Stimulated activated naive CD4-positive, alpha-beta T cell treated with Interleukin-2 at 50 U/mL for 16 hours (primary cell): ENCODE data around the gene CDC42BPB.

ENCODE experiments used
- DNase-seq: peaks from one replicate; lab custom pipeline; 2025; lab: John Stamatoyannopoulos, UW

The CDC42BPB gene

GRCh38 chr14:103094406-103095209 lies 37.3 kb upstream of the CDC42BPB start, which contains the start of gene EXOC3L4:
EXOC3L4 (plus strand) TSS chr14:103094725; CDS start chr14:103100220, 5,495 bp downstream.
- no peak for DNase-seq

GRCh38 chr14:103093856-103094405 lies 36.6 kb upstream of the CDC42BPB start:
- no peak for DNase-seq

DNA sequence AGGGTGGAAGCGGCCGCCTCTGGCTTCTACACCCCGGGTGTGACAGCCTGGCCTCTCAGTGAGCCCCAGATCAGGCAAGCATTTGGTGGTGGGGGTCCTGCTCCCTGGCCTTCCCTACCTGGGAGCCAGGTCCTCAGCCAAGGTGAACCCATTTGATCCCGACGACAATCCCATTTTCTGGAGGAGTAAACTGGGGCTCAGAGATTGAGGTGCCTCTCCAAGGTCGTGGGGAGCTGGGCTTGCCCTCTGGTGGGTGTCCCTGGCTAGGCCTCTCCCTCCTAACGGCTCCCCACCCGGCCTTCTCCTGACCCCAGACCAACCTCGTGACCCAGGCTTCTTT lies 34.5 kb upstream of the CDC42BPB start:
- DNase-seq = no peak

- DNase-seq = peak; percentile 73
Measured at GRCh38 chr14:103091041-103091882, 33.9 kb upstream of the CDC42BPB start.

DNA sequence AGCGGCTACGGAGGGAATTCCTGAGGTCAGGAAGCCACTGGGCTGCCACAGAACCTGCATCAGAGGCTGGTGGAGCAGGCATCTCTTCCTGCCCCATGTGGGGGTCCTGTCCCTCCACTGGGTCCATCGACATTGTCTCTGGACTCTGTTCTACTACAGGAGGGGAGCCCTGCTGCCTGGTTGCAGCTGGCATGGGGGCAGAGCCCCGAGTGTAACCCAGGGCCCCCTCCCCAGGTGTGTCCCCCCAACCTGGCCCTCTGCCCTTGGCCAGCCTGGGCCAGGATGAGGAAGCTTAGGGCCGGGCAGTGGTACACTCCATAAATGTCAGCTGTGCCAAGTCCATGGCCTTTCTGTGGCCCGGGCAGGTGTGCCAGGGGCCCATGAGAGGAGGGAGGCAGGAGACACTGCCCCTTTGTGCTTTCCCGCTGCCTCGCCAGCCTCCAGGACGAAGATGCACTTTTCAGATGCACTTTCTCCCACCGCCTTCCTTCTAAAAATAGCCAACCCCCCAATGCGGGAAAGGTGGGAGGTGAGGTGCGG lies 33.2 kb upstream of the CDC42BPB start:
- DNase-seq = no peak

GRCh38 chr14:103089386-103090335 lies 32.3 kb upstream of the CDC42BPB start:
- no peak for DNase-seq

DNA sequence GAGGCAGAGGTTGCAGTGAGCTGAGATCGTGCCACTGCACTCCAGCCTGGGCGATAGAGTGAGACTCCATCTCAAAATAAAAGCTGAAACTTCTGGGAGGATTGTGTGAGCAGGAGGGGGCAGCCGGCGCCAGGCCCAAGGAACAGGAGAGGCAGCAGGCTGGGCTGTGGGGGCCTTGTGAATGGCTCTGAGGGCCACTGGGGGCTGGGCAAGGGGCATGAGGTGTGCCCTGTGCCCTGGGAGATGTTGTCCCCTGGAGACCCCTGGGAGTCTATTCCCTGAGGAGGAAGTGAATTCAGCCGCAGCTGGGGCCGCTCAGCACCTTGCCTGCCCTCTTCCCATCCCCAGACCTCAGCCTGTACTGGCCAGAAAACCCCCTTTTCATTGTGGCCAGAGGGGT lies 31.6 kb upstream of the CDC42BPB start:
- no peak for DNase-seq

DNA sequence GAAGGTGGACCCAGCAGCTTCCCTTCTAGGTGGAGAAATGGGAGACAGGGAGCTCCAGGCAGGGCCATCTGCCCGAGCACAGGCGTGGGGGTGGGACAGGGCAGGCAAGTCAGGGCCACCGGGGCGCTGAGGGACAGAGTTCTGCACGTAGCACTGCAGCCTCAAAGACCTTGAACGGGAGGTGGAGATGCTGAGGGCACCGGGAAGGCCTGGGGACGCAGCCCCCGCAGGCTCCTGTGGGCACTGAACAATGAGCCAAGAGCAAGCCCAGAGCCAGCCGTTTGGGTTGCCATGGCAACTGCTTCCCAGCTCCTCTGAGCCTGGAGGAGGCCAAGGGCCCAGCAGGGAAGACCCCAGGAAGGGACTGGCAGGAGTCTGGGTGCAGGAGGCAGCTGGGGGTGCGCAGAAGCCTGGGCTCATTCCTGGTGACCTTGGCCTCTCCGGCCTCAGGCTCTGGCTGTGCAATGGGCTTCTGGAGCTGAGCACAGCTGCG lies 30.0 kb upstream of the CDC42BPB start:
- DNase-seq = no peak

DNA sequence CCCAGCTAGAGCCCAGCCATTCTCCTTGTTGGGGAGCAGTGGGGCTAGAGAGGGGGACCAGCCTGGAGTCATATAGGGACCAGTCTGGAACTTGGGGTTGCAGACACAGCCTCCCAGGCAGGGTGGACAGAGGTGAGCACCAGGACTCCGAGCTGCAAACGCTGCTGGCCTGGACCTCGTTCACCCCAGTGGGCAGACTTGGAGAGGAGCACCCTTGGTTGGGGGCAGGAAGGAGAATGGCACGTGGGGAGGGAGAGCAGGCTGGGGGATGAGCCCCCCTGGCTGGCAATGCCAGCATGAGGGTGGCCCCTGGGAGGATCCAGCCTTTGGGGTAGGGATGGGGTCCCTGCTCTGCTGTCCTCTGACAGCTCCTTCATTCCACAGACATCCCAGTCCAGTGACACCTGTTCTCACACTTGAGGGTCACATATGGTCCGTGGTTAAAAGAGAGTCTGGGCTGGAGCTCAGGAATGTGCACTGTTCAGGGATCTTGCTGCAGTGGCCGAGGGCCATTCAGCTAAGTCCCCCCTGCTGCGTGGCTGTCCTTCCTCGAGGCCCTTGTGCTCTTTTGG lies 29.5 kb upstream of the CDC42BPB start:
- DNase-seq = no peak

DNA sequence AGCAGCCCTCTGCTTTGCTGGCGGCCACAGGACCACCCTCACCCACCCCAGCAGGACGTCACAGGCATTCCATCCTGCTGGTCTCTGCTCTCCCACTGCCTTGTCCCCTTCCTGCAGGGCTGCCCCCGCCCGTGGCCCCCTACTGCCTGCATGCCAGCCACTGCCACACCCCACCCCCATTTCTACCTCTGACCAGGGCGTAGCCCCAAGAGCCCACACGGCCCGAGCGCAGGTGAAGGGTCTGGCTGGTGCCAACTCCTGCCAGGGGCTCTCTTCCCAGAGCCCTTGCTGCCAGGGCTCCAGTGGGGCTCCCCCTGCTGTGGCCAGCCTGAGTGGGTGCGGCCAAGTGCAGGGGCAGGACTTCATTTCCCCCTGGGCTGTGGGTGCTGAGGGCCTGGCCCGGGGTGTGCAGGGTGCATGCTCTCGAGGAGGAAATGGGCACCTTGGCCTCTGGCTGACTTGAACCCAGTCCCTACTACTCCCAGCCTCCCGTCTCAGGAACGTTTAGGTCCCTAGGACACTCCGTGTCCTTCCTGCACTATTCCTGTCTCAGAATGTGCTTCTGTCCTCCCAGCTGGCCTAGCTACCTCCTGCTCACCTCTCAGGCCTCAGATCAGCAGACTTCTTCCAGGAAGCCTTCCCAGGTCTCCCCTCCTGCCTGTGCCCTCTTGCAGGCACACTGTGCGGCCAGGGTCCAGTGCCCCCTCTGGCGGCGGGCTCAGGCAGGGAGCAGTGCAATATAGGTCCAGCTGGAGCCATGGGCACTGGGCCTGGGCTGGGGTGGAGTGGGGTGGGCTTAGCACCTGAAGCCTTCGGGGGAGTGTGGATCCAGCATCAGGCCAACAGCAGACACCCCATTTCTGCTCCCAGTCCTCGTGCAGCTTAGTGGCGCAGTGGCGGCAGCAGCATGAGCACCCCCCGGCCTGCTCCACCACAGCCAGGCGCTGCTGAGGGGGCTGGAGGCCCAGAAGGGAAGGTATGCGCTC lies 28.1 kb upstream of the CDC42BPB start:
- no peak for DNase-seq

GRCh38 chr14:103084021-103084919 lies 26.9 kb upstream of the CDC42BPB start, which contains the start of gene LBHD2:
LBHD2 (plus strand) TSS chr14:103084210; CDS start chr14:103086013, 1,803 bp downstream.
- DNase-seq = no peak

DNA sequence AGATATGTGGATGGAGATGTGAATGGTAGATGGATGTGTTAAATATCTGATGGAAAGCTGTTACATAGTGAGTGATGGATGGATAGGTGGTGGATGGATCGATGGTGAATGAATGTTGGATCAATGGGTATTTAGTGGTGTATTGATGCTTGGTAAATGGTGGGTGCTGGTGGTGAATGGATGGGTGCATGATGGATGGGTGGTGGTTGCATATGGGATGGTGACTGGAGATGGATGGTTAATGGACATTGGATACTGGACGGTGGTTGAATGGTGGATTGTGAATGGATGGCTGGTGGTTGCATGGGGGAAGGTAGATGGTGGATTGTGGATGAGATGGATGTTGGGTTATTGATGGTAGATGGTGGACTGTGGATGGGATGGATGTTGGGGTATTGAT lies 24.6 kb upstream of the CDC42BPB start:
- DNase-seq = no peak

- no peak for DNase-seq
Measured at GRCh38 chr14:103078860-103079587, 21.7 kb upstream of the CDC42BPB start.

GRCh38 chr14:103078420-103078749 lies 21.0 kb upstream of the CDC42BPB start:
- DNase-seq = peak; percentile 62

GRCh38 chr14:103074729-103075367 lies 17.5 kb upstream of the CDC42BPB start:
- peak; percentile 13 for DNase-seq

GRCh38 chr14:103073876-103074728 lies 16.8 kb upstream of the CDC42BPB start:
- no peak for DNase-seq
